Glomerular endothelial cell (primary cell): ENCODE data around the gene EZR. TPM values are rescaled to one million over a fixed set of nuclear protein-coding genes. Genes with fewer than 3 reads are reported as not detected.

ENCODE experiments used
- DNase-seq: peaks from one replicate; pipeline ENCODE4 v3.0.0-alpha.2; 2011; ENCODE audit warnings: low read depth, low spot score; ENCODE audit errors: extremely low read depth
- total RNA-seq: library from RNA; depleted of rRNA; stranded (reverse); fragments of >200 nt; gene quantifications from 2 replicates; pipeline ENCODE4 v1.2.3, GENCODE V29; 2015

The EZR gene
- total RNA-seq, 1 donor from 2014 or later = 114 TPM

GRCh38 chr6:158739673-158740072, 79.5 kb downstream of the EZR start:
- DNase-seq = no peak

GRCh38 chr6:158737710-158738615, 81.2 kb downstream of the EZR start:
- no peak for DNase-seq

GRCh38 chr6:158737082-158737709, 82.0 kb downstream of the EZR start:
- no peak for DNase-seq

- DNase-seq = no peak
These were observed 84.2 kb downstream of the EZR start for GRCh38 chr6:158735009-158735408.

GRCh38 chr6:158730541-158730907, 88.6 kb downstream of the EZR start:
- no peak for DNase-seq

GRCh38 chr6:158729906-158730540, 89.1 kb downstream of the EZR start:
- DNase-seq = no peak

- DNase-seq = no peak
These were observed 93.5 kb downstream of the EZR start for GRCh38 chr6:158725704-158726103.

GRCh38 chr6:158722176-158722729, 96.9 kb downstream of the EZR start:
- no peak for DNase-seq

GRCh38 chr6:158718461-158719046, 100.6 kb downstream of the EZR start:
- no peak for DNase-seq

GRCh38 chr6:158717341-158718330, 101.5 kb downstream of the EZR start:
- DNase-seq = no peak

Other genes with a start within 250 kb of the EZR start
- gene DYNLT1, start 174.6 kb downstream of the EZR start, total RNA-seq = 143 and 193 TPM in 2 replicates
- gene SYTL3, start 169.3 kb downstream of the EZR start, total RNA-seq = 2.2 and 4.4 TPM in 2 replicates
- 4.7 and 5.0 TPM in 2 replicates for gene RSPH3, start 180.8 kb upstream of the EZR start, total RNA-seq
- not detected in 2 replicates for gene TAGAP, start 225.6 kb upstream of the EZR start, total RNA-seq